GM10266 (cell line): Measurements from ENCODE around the gene GTF3C1.

Experiments used
- DNase-seq: peaks from one replicate; pipeline ENCODE4 v3.0.0; 2012; ENCODE audit errors: extremely low spot score
- CTCF ChIP-seq: IDR thresholded peaks from 2 replicates; pipeline ENCODE4 v1.5.1; 2012; ENCODE audit warnings: mild to moderate bottlenecking, low read depth; ENCODE audit not compliant: control insufficient read depth, insufficient read depth; ENCODE audit errors: missing control alignments

Gene GTF3C1

GRCh38 chr16:27558932-27559331 lies 9.2 kb upstream of the GTF3C1 start:
- DNase-seq = no peak
- TF ChIP-seq CTCF = no peak

GRCh38 chr16:27558434-27558833 lies 8.7 kb upstream of the GTF3C1 start:
- no peak for TF ChIP-seq CTCF
- DNase-seq = no peak

- DNase-seq = no peak
- TF ChIP-seq CTCF = no peak
Measured at GRCh38 chr16:27556471-27556870, 6.8 kb upstream of the GTF3C1 start.

GRCh38 chr16:27551036-27551435 lies 1.3 kb upstream of the GTF3C1 start:
- no peak for DNase-seq
- TF ChIP-seq CTCF = no peak

- no peak for DNase-seq
- TF ChIP-seq CTCF = no peak
Measured at GRCh38 chr16:27550582-27550920, 838 bp upstream of the GTF3C1 start.

- peak; percentile 33 for DNase-seq
Measured at GRCh38 chr16:27549464-27549745, 308 bp downstream of the GTF3C1 start.

GRCh38 chr16:27547851-27548250 lies 1.9 kb downstream of the GTF3C1 start:
- no peak for TF ChIP-seq CTCF
- no peak for DNase-seq

More at GRCh38 chr16:27549464-27549745, 308 bp downstream of the GTF3C1 start:
- no peak for TF ChIP-seq CTCF
